Measurements from ENCODE around the gene MPP3. TPM values are rescaled to one million over a fixed set of nuclear protein-coding genes. Genes with fewer than 3 reads are reported as not detected.
A peak's percentile ranks its signal among the peaks of the same experiment; 100 is the strongest.

Gene MPP3
- total and polyA plus RNA-seq, 2 donors from 2014 or later: 3.2 to 5.8 TPM

- Histone ChIP-seq H3K36me3 (ENCODE audit: control insufficient read depth in 2 of 3, insufficient read depth in 3 of 3, low read length in 3 of 3) (peaks cover 0 to 57% (median 46%) of the 10 kb centered on the region in 3 donors), H3K27me3 (ENCODE audit: control insufficient read depth, insufficient read depth, low read length) (peaks cover under 1% of the 10 kb centered on the region), H3K4me3 (ENCODE audit: low read length in 3 of 3) (no peak overlapping the region), H3K4me1 (ENCODE audit: control insufficient read depth in 2 of 3, insufficient read depth in 2 of 3, low read depth in 1 of 3, low read length in 3 of 3) (peaks cover 2 to 19% (median 16%) of the 10 kb centered on the region in 3 donors), H3K9ac (ENCODE audit: low read length in 3 of 3) (no peak overlapping the region), H3K9me3 (ENCODE audit: control insufficient read depth in 2 of 3, insufficient read depth in 1 of 3, low read length in 3 of 3) (no peaks in the 10 kb centered on the region), H3K27ac (ENCODE audit: low read depth in 2 of 2, low read length in 2 of 2) (no peak overlapping the region)
- no peak for TF ChIP-seq CTCF (IDR thresholded peaks at IDR 0.05; ENCODE audit: borderline replicate concordance, extremely low read depth, insufficient read depth)
- no peak for FAIRE-seq
- intact Hi-C loops (cut with DNase I): no loop called here
- no peak for DNase-seq
Observed at GRCh38 chr17:43774304-43775250, 58.4 kb downstream of the MPP3 start.

GRCh38 chr17:43772877-43773648 is 59.9 kb downstream of the MPP3 start:
- H3K27me3 ChIP-seq (ENCODE audit: control insufficient read depth, insufficient read depth, low read length): no peaks in the 10 kb centered on the region
- FAIRE-seq: no peak
- no peak for DNase-seq
- peak overlapping the region; percentile 23 to 48 for H3K27ac ChIP-seq (ENCODE audit: low read depth in 2 of 2, low read length in 2 of 2)
- intact Hi-C loops (cut with DNase I): no loop called here
- peaks cover 0 to 71% (median 52%) of the 10 kb centered on the region in 3 donors for H3K36me3 ChIP-seq (ENCODE audit: control insufficient read depth in 2 of 3, insufficient read depth in 3 of 3, low read length in 3 of 3)
- H3K4me1 ChIP-seq (ENCODE audit: control insufficient read depth in 2 of 3, insufficient read depth in 2 of 3, low read depth in 1 of 3, low read length in 3 of 3): peaks cover 0 to 15% (median 14%) of the 10 kb centered on the region in 3 donors
- TF ChIP-seq CTCF (IDR thresholded peaks at IDR 0.05; ENCODE audit: borderline replicate concordance, extremely low read depth, insufficient read depth): no peak
- no peak overlapping the region for H3K4me3 ChIP-seq (ENCODE audit: low read length in 3 of 3)
- no peak overlapping the region for H3K9ac ChIP-seq (ENCODE audit: low read length in 3 of 3)
- no peaks in the 10 kb centered on the region for H3K9me3 ChIP-seq (ENCODE audit: control insufficient read depth in 2 of 3, insufficient read depth in 1 of 3, low read length in 3 of 3)

GRCh38 chr17:43771463-43771862 is 61.5 kb downstream of the MPP3 start:
- intact Hi-C loops (cut with DNase I): no loop called here
- Histone ChIP-seq H3K9ac (ENCODE audit: low read length in 3 of 3) (no peak overlapping the region), H3K4me1 (ENCODE audit: control insufficient read depth in 2 of 3, insufficient read depth in 2 of 3, low read depth in 1 of 3, low read length in 3 of 3) (peaks cover 0 to 9% (median 8%) of the 10 kb centered on the region in 3 donors), H3K9me3 (ENCODE audit: control insufficient read depth in 2 of 3, insufficient read depth in 1 of 3, low read length in 3 of 3) (no peaks in the 10 kb centered on the region), H3K4me3 (ENCODE audit: low read length in 3 of 3) (no peak overlapping the region), H3K27me3 (ENCODE audit: control insufficient read depth, insufficient read depth, low read length) (no peaks in the 10 kb centered on the region), H3K27ac (ENCODE audit: low read depth in 2 of 2, low read length in 2 of 2) (no peak overlapping the region), H3K36me3 (ENCODE audit: control insufficient read depth in 2 of 3, insufficient read depth in 3 of 3, low read length in 3 of 3) (peaks cover 0 to 74% (median 49%) of the 10 kb centered on the region in 3 donors)
- DNase-seq: no peak
- no peak for FAIRE-seq
- no peak for TF ChIP-seq CTCF (IDR thresholded peaks at IDR 0.05; ENCODE audit: borderline replicate concordance, extremely low read depth, insufficient read depth)
